PC-3 (cell line): ENCODE data around the gene ELN. TPM values are rescaled to one million over a fixed set of nuclear protein-coding genes. Genes with fewer than 3 reads are reported as not detected.

ENCODE experiments used
- ATAC-seq: fragments of 200-7000 bp; cut with Tn5 transposase; 2 replicates; pipeline ENCODE4 v1.9.1; 2020; ENCODE audit warnings: mild to moderate bottlenecking, moderate library complexity
- BruUV-seq: library from RNA; stranded (reverse); fragments of 400-500 nt; replicated peaks from 2 replicates; lab custom pipeline; 2021; lab: Mats Ljungman, UMichigan
- CTCF ChIA-PET: fragments of 300-600 bp; sonication (Branson Sonifier 250); formaldehyde crosslinking; loops from one replicate; lab custom pipeline; 2022; ENCODE audit warnings: antibody characterized with exemption; lab: Charles Lee
- POLR2A ChIA-PET: fragments of 300-600 bp; sonication (Branson Sonifier 250); formaldehyde crosslinking; loops from one replicate; lab custom pipeline; 2022; ENCODE audit warnings: antibody characterized with exemption; ENCODE audit not compliant: unreplicated experiment; lab: Charles Lee
- DNase-seq: peaks from one replicate; pipeline ENCODE4 v3.0.0-alpha.2; 2015
- H2AFZ ChIP-seq: fragments of 300-600 bp; sonication (generic); 2 replicates; pipeline ENCODE4 v1.6.0; 2016; ENCODE audit warnings: antibody characterized with exemption, low read length
- H3F3A ChIP-seq: fragments of 300-600 bp; sonication (generic); one replicate; pipeline ENCODE4 v1.6.0; 2017; ENCODE audit warnings: antibody characterized with exemption, low read length, control low read depth, mild to moderate bottlenecking; ENCODE audit not compliant: unreplicated experiment
- H3K27ac ChIP-seq: fragments of 300-600 bp; sonication (generic); 2 replicates; pipeline ENCODE4 v1.5.1; 2016; ENCODE audit warnings: mild to moderate bottlenecking, low read length
- H3K27me3 ChIP-seq: fragments of 300-600 bp; sonication (generic); 2 replicates; pipeline ENCODE4 v1.6.1; 2016; ENCODE audit warnings: low read length, mixed read lengths
- H3K36me3 ChIP-seq: fragments of 300-600 bp; sonication (generic); 2 replicates; pipeline ENCODE4 v1.6.1; 2016; ENCODE audit warnings: low read depth, mixed run types, low read length, mixed read lengths
- H3K4me1 ChIP-seq: fragments of 300-600 bp; sonication (generic); 2 replicates; pipeline ENCODE4 v1.5.1; 2016; ENCODE audit warnings: low read length; ENCODE audit not compliant: insufficient read depth
- H3K4me2 ChIP-seq: fragments of 300-600 bp; sonication (generic); 2 replicates; pipeline ENCODE4 v1.6.0; 2016; ENCODE audit warnings: low read length
- H3K4me3 ChIP-seq: fragments of 300-600 bp; sonication (generic); 2 replicates; pipeline ENCODE4 v1.5.1; 2016; ENCODE audit warnings: mild to moderate bottlenecking, low read length, mixed read lengths
- H3K79me2 ChIP-seq: fragments of 300-600 bp; sonication (generic); 2 replicates; pipeline ENCODE4 v1.6.1; 2017; ENCODE audit warnings: low read length, mixed read lengths
- H3K9ac ChIP-seq: fragments of 300-600 bp; sonication (generic); 2 replicates; pipeline ENCODE4 v1.6.0; 2016; ENCODE audit warnings: mild to moderate bottlenecking, low read length
- H3K9me2 ChIP-seq: fragments of 300-600 bp; sonication (generic); replicated peaks from 2 replicates; pipeline ENCODE4 v1.6.1; 2016; ENCODE audit warnings: mixed run types, low read length, mixed read lengths
- H3K9me3 ChIP-seq: fragments of 300-600 bp; sonication (generic); 2 replicates; pipeline ENCODE4 v1.6.1; 2016; ENCODE audit warnings: low read length, mixed read lengths
- H4K20me1 ChIP-seq: fragments of 300-600 bp; sonication (generic); 2 replicates; pipeline ENCODE4 v1.6.1; 2016; ENCODE audit warnings: low read length, mixed read lengths
- EZH2 ChIP-seq: fragments of 300-600 bp; sonication (generic); IDR thresholded peaks from one replicate; pipeline ENCODE4 v1.6.1; 2017; ENCODE audit warnings: antibody characterized with exemption, mild to moderate bottlenecking, low read length; ENCODE audit not compliant: unreplicated experiment
- EZH2phosphoT487 ChIP-seq: fragments of 300-600 bp; sonication (generic); IDR thresholded peaks from 2 replicates; pipeline ENCODE4 v1.6.1; 2018; ENCODE audit warnings: mild to moderate bottlenecking, antibody characterized with exemption, low read length, borderline replicate concordance
- intact Hi-C: fragments of 100-400 bp; cut with micrococcal nuclease; formaldehyde crosslinking; loops from 2 replicates; pipeline ENCODE4 v1.9.0; 2023
- total RNA-seq: library from RNA; depleted of rRNA; stranded (reverse); fragments of >200 nt; gene quantifications from 2 replicates; pipeline ENCODE4 v1.2.3, GENCODE V29; 2014
- TF ChIP-seq, protein P1 (sequence below): fragments of 300-600 bp; sonication (generic); conservative IDR thresholded peaks from 2 replicates; pipeline ENCODE4 v1.5.1; 2017; ENCODE audit warnings: antibody characterized with exemption, low read depth, mild to moderate bottlenecking, low read length

The ELN gene
- total RNA-seq, 1 experiment from 2014 or later, result 0.07 TPM

DNA sequence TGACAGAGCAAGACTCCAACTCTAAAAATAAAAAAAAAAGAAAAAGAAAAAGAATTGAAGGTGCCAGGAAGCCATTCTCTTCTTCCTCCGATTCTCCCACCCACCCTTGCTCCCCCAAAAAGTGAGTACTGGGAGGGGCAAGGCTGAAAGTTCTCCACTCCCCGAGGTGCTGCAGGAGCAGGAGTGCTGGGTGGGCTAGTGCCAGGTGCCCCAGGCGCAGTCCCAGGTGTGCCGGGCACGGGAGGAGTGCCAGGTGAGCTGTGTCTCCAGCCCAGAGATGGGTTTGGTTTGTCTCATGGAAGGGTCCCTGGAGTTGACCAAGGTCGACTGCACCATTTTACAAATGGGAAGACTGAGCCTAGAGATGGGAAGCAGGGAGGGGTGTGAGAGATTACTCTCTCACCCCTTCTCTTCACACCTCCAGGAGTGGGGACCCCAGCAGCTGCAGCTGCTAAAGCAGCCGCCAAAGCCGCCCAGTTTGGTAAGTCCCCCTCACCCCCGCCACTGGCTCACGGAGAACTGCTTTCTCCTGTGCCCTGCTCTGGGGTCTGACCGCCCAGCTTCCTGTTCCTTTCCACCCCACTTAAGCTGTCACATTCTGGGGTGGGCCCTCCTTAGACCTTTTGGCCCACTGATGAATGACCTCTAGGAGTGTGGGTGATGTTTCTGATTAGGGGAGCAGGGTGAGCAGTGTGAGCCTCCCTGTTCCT is 29.4 kb downstream of the ELN start:
- H2AFZ ChIP-seq, result no peak overlapping the region

DNA sequence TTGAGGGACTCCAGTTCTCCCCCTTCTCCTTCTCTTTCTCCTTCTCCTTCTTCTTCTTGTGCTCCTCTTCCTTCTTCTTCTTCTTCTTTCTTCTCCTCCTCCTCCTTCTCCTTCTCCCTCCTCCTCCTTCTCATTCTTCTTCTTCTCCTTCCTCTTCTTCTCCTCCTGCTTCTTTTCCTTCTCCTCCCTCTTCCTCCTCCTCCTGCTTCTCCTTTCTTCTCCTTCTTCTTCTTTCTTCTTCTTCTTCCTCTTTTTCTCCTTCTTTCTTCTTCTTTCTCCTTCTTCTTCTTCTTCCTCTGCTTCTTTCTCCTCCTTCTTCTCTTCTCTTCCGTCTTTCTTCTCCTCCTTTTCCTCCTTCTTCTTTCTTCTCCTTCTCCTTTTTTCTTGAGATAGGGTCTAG is 30.0 kb downstream of the ELN start:
- Histone ChIP-seq H4K20me1 (no peaks in the 10 kb centered on the region), H3K4me3 (no peak overlapping the region), H3K4me2 (no peak overlapping the region), H3K27ac (no peak overlapping the region), H2AFZ (no peak overlapping the region), H3K9ac (no peak overlapping the region), H3K36me3 (no peaks in the 10 kb centered on the region), H3K79me2 (no peaks in the 10 kb centered on the region), H3K27me3 (no peaks in the 10 kb centered on the region), H3F3A (no peaks in the 10 kb centered on the region), H3K9me2 (no peaks in the 10 kb centered on the region), H3K9me3 (no peaks in the 10 kb centered on the region), H3K4me1 (peaks cover 18% of the 10 kb centered on the region)
- intact Hi-C loops, result no loop called here
- ATAC-seq (no peak), DNase-seq (no peak)
- no peak for TF ChIP-seq EZH2
- POLR2A ChIA-PET, result no interaction called here
- CTCF ChIA-PET, result no interaction called here
- no TSS peak for BruUV-seq

More for the DNA sequence above, 29.4 kb downstream of the ELN start:
- H3K9ac ChIP-seq, result no peak overlapping the region
- ATAC-seq, result no peak
- no peak overlapping the region for H3K4me3 ChIP-seq
- no peaks in the 10 kb centered on the region for H4K20me1 ChIP-seq
- H3K27me3 ChIP-seq, result no peaks in the 10 kb centered on the region
- H3K4me1 ChIP-seq, result peaks cover 18% of the 10 kb centered on the region
- no peak overlapping the region for H3K4me2 ChIP-seq
- POLR2A ChIA-PET, result no interaction called here
- no peaks in the 10 kb centered on the region for H3F3A ChIP-seq
- no peaks in the 10 kb centered on the region for H3K36me3 ChIP-seq
- H3K27ac ChIP-seq, result no peak overlapping the region
- no peaks in the 10 kb centered on the region for H3K9me2 ChIP-seq
- no peak for DNase-seq
- CTCF ChIA-PET, result no interaction called here
- H3K79me2 ChIP-seq, result no peaks in the 10 kb centered on the region
- H3K9me3 ChIP-seq, result no peaks in the 10 kb centered on the region
- TF ChIP-seq EZH2, result no peak
- TF ChIP-seq, protein P1, sequence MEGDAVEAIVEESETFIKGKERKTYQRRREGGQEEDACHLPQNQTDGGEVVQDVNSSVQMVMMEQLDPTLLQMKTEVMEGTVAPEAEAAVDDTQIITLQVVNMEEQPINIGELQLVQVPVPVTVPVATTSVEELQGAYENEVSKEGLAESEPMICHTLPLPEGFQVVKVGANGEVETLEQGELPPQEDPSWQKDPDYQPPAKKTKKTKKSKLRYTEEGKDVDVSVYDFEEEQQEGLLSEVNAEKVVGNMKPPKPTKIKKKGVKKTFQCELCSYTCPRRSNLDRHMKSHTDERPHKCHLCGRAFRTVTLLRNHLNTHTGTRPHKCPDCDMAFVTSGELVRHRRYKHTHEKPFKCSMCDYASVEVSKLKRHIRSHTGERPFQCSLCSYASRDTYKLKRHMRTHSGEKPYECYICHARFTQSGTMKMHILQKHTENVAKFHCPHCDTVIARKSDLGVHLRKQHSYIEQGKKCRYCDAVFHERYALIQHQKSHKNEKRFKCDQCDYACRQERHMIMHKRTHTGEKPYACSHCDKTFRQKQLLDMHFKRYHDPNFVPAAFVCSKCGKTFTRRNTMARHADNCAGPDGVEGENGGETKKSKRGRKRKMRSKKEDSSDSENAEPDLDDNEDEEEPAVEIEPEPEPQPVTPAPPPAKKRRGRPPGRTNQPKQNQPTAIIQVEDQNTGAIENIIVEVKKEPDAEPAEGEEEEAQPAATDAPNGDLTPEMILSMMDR, result no peak
- TF ChIP-seq EZH2phosphoT487, result no peak
- no TSS peak for BruUV-seq
- intact Hi-C loops, result no loop called here

DNA sequence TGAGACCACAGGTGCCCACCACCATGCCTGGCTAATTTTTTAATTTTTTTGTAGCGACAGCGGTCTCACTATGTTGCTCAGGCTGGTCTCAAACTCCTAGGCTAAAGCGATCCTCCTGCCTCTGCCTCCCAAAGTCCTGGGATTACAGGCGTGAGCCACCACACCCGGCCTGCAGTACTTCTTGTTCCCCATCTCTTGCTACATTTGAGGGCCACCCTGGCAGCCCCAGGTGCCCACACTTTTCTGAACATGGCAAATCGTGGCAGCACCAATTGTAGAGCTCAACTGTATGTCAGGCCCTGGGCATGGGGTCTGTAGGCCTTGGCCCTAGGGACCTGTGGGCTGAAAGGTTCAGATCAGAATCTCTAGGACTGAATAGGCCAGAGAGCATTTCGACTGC is 30.5 kb downstream of the ELN start:
- intact Hi-C loops, result no loop called here
- no TSS peak for BruUV-seq
- ChIA-PET CTCF (no interaction called here), POLR2A (no interaction called here)
- TF ChIP-seq EZH2phosphoT487 (no peak), EZH2 (no peak)
- TF ChIP-seq, protein P1, result no peak
- no peaks in the 10 kb centered on the region for H3K9me2 ChIP-seq
- no peaks in the 10 kb centered on the region for H3F3A ChIP-seq
- no peak overlapping the region for H3K27ac ChIP-seq
- peaks cover 18% of the 10 kb centered on the region for H3K4me1 ChIP-seq
- no peaks in the 10 kb centered on the region for H3K9me3 ChIP-seq
- H4K20me1 ChIP-seq, result no peaks in the 10 kb centered on the region
- DNase-seq (no peak), ATAC-seq (no peak)
- no peak overlapping the region for H3K4me2 ChIP-seq
- H3K27me3 ChIP-seq, result no peaks in the 10 kb centered on the region
- H3K9ac ChIP-seq, result no peak overlapping the region
- H2AFZ ChIP-seq, result no peak overlapping the region
- no peaks in the 10 kb centered on the region for H3K36me3 ChIP-seq
- H3K79me2 ChIP-seq, result no peaks in the 10 kb centered on the region
- no peak overlapping the region for H3K4me3 ChIP-seq
